ENCODE measurements around the gene GPRASP1. TPM values are rescaled to one million over a fixed set of nuclear protein-coding genes. Genes with fewer than 3 reads are reported as not detected.

GPRASP1 gene
- total RNA-seq, 6 experiments from 2014 or later: 0.76 to 1.1 (median 0.95) TPM

DNA sequence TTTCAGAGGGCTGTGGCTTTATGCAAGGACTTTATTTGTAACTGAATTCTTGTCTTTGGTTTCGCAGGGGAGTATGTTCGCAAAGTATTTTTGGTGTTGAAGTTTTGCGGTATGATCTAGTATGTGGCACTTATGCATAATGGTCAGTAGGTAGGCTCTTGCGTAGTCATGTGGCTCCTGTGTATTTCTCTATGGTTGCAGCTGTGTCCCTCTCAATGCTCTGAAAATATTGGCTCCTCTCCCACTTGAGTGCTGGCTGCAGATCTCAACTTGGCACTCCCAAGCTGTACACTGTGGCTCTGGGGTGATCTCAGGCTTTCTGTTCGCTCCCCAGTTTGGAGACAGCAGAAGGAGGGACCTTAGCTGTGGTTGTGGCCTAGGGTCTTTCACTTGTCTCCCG is 27.2 kb upstream of the GPRASP1 start:
- H3K4me1 Mint-ChIP-seq (ENCODE audit: low read depth): peaks cover 12% of the 10 kb centered on the region

DNA sequence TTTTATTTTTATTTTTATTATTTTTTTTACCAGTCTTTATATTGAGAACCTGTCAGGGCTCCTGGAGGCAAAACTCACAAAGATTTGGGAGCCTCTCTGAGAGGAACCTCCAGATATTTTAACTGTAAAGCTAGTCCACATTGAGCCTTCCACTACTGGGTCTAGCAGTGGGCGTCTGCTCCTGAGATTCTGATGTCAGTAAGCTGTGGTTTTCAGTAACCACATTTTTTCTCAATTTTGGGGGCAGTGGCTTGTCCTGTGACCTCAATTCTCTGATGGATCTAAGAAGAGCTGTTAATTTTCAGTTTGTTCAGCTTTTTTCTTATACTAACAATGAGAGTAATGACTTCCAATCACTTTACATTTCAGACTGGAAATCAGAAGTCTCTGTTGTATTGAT is 23.6 kb upstream of the GPRASP1 start:
- Mint-ChIP-seq H3K27ac (no peak overlapping the region), H3K9me3 (no peaks in the 10 kb centered on the region; the same call in 1 of the 2 replicates), H3K4me1 (ENCODE audit: low read depth) (peaks cover 12% of the 10 kb centered on the region), H3K27me3 (ENCODE audit: insufficient read depth) (no peaks in the 10 kb centered on the region), H3K36me3 (ENCODE audit: low read depth) (no peaks in the 10 kb centered on the region), H3K4me3 (no peak overlapping the region)
- TF ChIP-seq, protein P1, sequence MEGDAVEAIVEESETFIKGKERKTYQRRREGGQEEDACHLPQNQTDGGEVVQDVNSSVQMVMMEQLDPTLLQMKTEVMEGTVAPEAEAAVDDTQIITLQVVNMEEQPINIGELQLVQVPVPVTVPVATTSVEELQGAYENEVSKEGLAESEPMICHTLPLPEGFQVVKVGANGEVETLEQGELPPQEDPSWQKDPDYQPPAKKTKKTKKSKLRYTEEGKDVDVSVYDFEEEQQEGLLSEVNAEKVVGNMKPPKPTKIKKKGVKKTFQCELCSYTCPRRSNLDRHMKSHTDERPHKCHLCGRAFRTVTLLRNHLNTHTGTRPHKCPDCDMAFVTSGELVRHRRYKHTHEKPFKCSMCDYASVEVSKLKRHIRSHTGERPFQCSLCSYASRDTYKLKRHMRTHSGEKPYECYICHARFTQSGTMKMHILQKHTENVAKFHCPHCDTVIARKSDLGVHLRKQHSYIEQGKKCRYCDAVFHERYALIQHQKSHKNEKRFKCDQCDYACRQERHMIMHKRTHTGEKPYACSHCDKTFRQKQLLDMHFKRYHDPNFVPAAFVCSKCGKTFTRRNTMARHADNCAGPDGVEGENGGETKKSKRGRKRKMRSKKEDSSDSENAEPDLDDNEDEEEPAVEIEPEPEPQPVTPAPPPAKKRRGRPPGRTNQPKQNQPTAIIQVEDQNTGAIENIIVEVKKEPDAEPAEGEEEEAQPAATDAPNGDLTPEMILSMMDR (IDR thresholded peaks at IDR 0.05): no peak
- no peak for DNase-seq

More for the DNA sequence above, 27.2 kb upstream of the GPRASP1 start:
- Mint-ChIP-seq H3K27me3 (ENCODE audit: insufficient read depth) (no peaks in the 10 kb centered on the region), H3K9me3 (peaks cover 20% of the 10 kb centered on the region), H3K27ac (no peak overlapping the region), H3K36me3 (ENCODE audit: low read depth) (peaks cover 26% of the 10 kb centered on the region), H3K4me3 (no peak overlapping the region)
- DNase-seq: no peak
- TF ChIP-seq, protein P1 (IDR thresholded peaks at IDR 0.05): no peak

- DNase-seq: no peak
- Mint-ChIP-seq H3K4me3 (no peak overlapping the region), H3K27me3 (ENCODE audit: insufficient read depth) (peaks cover 4% of the 10 kb centered on the region; the same call in 1 of the 2 replicates), H3K36me3 (ENCODE audit: low read depth) (peaks cover 5% of the 10 kb centered on the region; the same call in 1 of the 2 replicates), H3K4me1 (ENCODE audit: low read depth) (no peaks in the 10 kb centered on the region), H3K27ac (no peak overlapping the region), H3K9me3 (no peaks in the 10 kb centered on the region)
- TF ChIP-seq, protein P1 (IDR thresholded peaks at IDR 0.05): no peak
Observed at GRCh38 chrX:102637561-102637960, 13.7 kb upstream of the GPRASP1 start.

GRCh38 chrX:102650903-102651241 is 411 bp upstream of the GPRASP1 start:
- TF ChIP-seq, protein P1 (IDR thresholded peaks at IDR 0.05): no peak
- Mint-ChIP-seq H3K9me3 (no peaks in the 10 kb centered on the region), H3K27ac (no peak overlapping the region), H3K27me3 (ENCODE audit: insufficient read depth) (no peaks in the 10 kb centered on the region), H3K4me1 (ENCODE audit: low read depth) (peaks cover 7% of the 10 kb centered on the region; the same call in 1 of the 2 replicates), H3K36me3 (ENCODE audit: low read depth) (no peaks in the 10 kb centered on the region; the same call in 1 of the 2 replicates), H3K4me3 (peak overlapping the region; percentile 89)
- no peak for DNase-seq

DNA sequence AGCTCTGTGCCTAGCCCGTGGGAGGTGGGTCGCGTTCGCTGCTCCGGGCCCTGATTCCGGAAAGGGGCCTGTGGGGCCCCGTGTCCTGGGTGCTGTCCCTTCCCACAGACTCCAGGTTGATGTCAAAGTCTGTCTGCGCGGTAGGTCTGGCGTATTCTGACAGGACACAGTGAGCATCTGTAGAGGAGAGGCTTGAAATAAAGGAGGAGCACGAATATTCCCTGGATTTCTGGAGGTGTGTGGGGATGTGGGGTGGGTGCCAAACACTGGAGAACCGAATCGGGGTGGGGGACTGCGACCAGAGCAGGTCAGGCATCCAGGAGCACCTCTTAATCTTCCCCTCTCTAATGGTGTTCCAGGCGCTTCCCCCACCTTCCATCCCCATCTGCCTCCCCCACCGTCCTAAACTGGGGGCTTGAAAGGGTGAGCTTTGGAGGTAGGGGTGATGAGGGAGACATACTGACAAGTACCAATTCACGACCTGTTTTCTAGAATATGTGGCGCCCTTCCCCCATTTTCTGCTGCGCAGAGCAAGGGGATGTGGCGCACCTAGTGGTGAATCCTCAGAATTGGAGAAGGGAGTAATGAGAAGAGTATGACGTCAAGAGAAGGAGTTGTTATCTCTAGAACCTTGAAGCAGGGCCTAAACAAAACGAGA is 877 bp downstream of the GPRASP1 start:
- Mint-ChIP-seq H3K27me3 (ENCODE audit: insufficient read depth) (no peaks in the 10 kb centered on the region), H3K9me3 (no peaks in the 10 kb centered on the region), H3K4me1 (ENCODE audit: low read depth) (peaks cover 7% of the 10 kb centered on the region; the same call in 1 of the 2 replicates), H3K27ac (peak overlapping the region; percentile 36; the same call in 1 of the 2 replicates), H3K4me3 (peak overlapping the region; percentile 89), H3K36me3 (ENCODE audit: low read depth) (no peaks in the 10 kb centered on the region)
- TF ChIP-seq, protein P1 (IDR thresholded peaks at IDR 0.05): peak; percentile 73
- DNase-seq: peak; percentile 23

All from HFFc6 (cell line).